CD4-positive, alpha-beta T cell treated with Interleukin-4 for 1 hour (primary cell): ENCODE measurements around the gene DENND11.

Experiments used
- DNase-seq, 2 donors: peaks; one replicate each; pipeline ENCODE4 v3.0.0-alpha.2; 2020 to 2022

The DENND11 gene

GRCh38 chr7:141702047-141702567 is at the start of gene DENND11:
Gene DENND11, minus strand, starts transcription at chr7:141702166. Its CDS starts 13 bp downstream, at chr7:141702153.
- peak; percentile 38 to 52 for DNase-seq

- DNase-seq: no peak
Measured at GRCh38 chr7:141748396-141748795, 46.4 kb upstream of the DENND11 start.

GRCh38 chr7:141744131-141744530 is 42.2 kb upstream of the DENND11 start:
- DNase-seq: no peak

- DNase-seq: no peak
Measured at GRCh38 chr7:141742229-141742628, 40.3 kb upstream of the DENND11 start.

GRCh38 chr7:141739250-141739649 is 37.3 kb upstream of the DENND11 start:
- no peak for DNase-seq

- DNase-seq: no peak
Measured at GRCh38 chr7:141738592-141739013, 36.6 kb upstream of the DENND11 start.

- DNase-seq: peak; percentile 93 to 95
Measured at GRCh38 chr7:141737836-141738591, 36.0 kb upstream of the DENND11 start, which contains the start of gene SSBP1. Gene SSBP1, plus strand, starts transcription at chr7:141738358. Its CDS starts 809 bp downstream, at chr7:141739167.

- DNase-seq: peak; percentile 20 to 39
Measured at GRCh38 chr7:141737118-141737835, 35.3 kb upstream of the DENND11 start.

- no peak for DNase-seq
Measured at GRCh38 chr7:141731476-141732149, 29.6 kb upstream of the DENND11 start.

- DNase-seq: no peak
Measured at GRCh38 chr7:141729020-141729419, 27.1 kb upstream of the DENND11 start.

- DNase-seq: no peak
Measured at GRCh38 chr7:141722529-141722928, 20.6 kb upstream of the DENND11 start.

- no peak for DNase-seq
Measured at GRCh38 chr7:141717450-141717849, 15.5 kb upstream of the DENND11 start.

- no peak for DNase-seq
Measured at GRCh38 chr7:141715794-141716689, 14.1 kb upstream of the DENND11 start.

- no peak for DNase-seq
Measured at GRCh38 chr7:141715018-141715417, 13.1 kb upstream of the DENND11 start.

- DNase-seq: no peak
Measured at GRCh38 chr7:141714571-141714970, 12.6 kb upstream of the DENND11 start.

GRCh38 chr7:141713890-141714289 is 11.9 kb upstream of the DENND11 start:
- DNase-seq: no peak

GRCh38 chr7:141712603-141713255 is 10.8 kb upstream of the DENND11 start:
- no peak for DNase-seq

GRCh38 chr7:141710301-141710700 is 8.3 kb upstream of the DENND11 start:
- no peak for DNase-seq

GRCh38 chr7:141709749-141710148 is 7.8 kb upstream of the DENND11 start:
- DNase-seq: no peak

- DNase-seq: no peak
Measured at GRCh38 chr7:141709318-141709717, 7.4 kb upstream of the DENND11 start.

GRCh38 chr7:141708351-141708750 is 6.4 kb upstream of the DENND11 start, which contains the start of gene WEE2:
Gene WEE2, plus strand, starts transcription at chr7:141708353. Its CDS starts 406 bp downstream, at chr7:141708759.
- no peak for DNase-seq
